HL-60 (cell line): Measurements from ENCODE around the gene EIF4G3.
A peak's percentile ranks its signal among the peaks of the same experiment; 100 is the strongest.

Experiments
- DNase-seq, 2 experiments: peaks; one replicate each; pipeline ENCODE4 v3.0.0-alpha.2; 2010 to 2020; ENCODE audit warnings: low read depth in 1 of 2, low spot score in 1 of 2
- H3K27ac ChIP-seq: fragments of 250-450 bp; sonication (Bioruptor Pico); replicated peaks from 2 replicates; pipeline ENCODE4 v1.5.1; 2020; ENCODE audit warnings: mild to moderate bottlenecking, moderate library complexity
- H3K27me3 ChIP-seq: fragments of 250-450 bp; sonication (Bioruptor Pico); 2 replicates; pipeline ENCODE4 v1.5.1; 2021; ENCODE audit warnings: mild to moderate bottlenecking, moderate library complexity; ENCODE audit not compliant: insufficient read depth, poor library complexity, severe bottlenecking
- H3K4me3 ChIP-seq: replicated peaks from 2 replicates; pipeline ENCODE4 v1.5.1; 2011; ENCODE audit warnings: mild to moderate bottlenecking, control low read depth, low read length; ENCODE audit not compliant: insufficient read depth
- GABPA ChIP-seq: IDR thresholded peaks from 2 replicates; pipeline ENCODE4 v1.6.1; 2012; ENCODE audit warnings: low read depth
- POLR2AphosphoS5 ChIP-seq: IDR thresholded peaks from 2 replicates; pipeline ENCODE4 v1.6.1; 2012; ENCODE audit warnings: low read depth
- SPI1 ChIP-seq: IDR thresholded peaks from 2 replicates; pipeline ENCODE4 v1.6.1; 2012; ENCODE audit warnings: low read depth, mild to moderate bottlenecking, borderline replicate concordance
- TF ChIP-seq, protein P1 (sequence below): IDR thresholded peaks from 2 replicates; pipeline ENCODE4 v1.6.1; 2012; ENCODE audit warnings: low read depth; ENCODE audit not compliant: insufficient replicate concordance
- TF ChIP-seq, protein P2 (sequence below): IDR thresholded peaks from one replicate; pipeline ENCODE4 v1.5.1; 2011; ENCODE audit warnings: low read length, control low read depth, inconsistent platforms; ENCODE audit not compliant: insufficient read depth

The EIF4G3 gene

DNA sequence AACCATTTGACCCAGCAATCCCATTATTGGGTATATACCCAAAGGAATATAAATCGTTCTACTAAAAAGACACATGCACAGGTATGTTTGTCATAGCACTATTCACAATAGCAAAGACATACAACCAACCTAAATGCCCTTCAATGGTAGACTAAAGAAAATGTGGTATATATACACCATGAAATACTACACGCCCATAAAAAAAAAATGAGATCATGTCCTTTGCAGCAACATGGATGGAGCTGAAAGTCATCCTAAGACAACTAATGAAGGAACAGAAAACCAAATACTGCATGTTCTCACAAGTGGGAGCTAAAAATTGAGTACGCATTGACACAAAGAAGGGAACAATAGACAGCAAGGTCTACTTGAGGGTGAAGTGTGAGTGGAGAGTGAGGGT lies 72.0 kb downstream of the EIF4G3 start:
- TF ChIP-seq, protein P1, sequence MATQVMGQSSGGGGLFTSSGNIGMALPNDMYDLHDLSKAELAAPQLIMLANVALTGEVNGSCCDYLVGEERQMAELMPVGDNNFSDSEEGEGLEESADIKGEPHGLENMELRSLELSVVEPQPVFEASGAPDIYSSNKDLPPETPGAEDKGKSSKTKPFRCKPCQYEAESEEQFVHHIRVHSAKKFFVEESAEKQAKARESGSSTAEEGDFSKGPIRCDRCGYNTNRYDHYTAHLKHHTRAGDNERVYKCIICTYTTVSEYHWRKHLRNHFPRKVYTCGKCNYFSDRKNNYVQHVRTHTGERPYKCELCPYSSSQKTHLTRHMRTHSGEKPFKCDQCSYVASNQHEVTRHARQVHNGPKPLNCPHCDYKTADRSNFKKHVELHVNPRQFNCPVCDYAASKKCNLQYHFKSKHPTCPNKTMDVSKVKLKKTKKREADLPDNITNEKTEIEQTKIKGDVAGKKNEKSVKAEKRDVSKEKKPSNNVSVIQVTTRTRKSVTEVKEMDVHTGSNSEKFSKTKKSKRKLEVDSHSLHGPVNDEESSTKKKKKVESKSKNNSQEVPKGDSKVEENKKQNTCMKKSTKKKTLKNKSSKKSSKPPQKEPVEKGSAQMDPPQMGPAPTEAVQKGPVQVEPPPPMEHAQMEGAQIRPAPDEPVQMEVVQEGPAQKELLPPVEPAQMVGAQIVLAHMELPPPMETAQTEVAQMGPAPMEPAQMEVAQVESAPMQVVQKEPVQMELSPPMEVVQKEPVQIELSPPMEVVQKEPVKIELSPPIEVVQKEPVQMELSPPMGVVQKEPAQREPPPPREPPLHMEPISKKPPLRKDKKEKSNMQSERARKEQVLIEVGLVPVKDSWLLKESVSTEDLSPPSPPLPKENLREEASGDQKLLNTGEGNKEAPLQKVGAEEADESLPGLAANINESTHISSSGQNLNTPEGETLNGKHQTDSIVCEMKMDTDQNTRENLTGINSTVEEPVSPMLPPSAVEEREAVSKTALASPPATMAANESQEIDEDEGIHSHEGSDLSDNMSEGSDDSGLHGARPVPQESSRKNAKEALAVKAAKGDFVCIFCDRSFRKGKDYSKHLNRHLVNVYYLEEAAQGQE: no peak
- TF ChIP-seq POLR2AphosphoS5 (no peak), GABPA (no peak), SPI1 (no peak)
- TF ChIP-seq, protein P2, sequence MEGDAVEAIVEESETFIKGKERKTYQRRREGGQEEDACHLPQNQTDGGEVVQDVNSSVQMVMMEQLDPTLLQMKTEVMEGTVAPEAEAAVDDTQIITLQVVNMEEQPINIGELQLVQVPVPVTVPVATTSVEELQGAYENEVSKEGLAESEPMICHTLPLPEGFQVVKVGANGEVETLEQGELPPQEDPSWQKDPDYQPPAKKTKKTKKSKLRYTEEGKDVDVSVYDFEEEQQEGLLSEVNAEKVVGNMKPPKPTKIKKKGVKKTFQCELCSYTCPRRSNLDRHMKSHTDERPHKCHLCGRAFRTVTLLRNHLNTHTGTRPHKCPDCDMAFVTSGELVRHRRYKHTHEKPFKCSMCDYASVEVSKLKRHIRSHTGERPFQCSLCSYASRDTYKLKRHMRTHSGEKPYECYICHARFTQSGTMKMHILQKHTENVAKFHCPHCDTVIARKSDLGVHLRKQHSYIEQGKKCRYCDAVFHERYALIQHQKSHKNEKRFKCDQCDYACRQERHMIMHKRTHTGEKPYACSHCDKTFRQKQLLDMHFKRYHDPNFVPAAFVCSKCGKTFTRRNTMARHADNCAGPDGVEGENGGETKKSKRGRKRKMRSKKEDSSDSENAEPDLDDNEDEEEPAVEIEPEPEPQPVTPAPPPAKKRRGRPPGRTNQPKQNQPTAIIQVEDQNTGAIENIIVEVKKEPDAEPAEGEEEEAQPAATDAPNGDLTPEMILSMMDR: no peak
- Histone ChIP-seq H3K27ac (no peak overlapping the region), H3K27me3 (no peaks in the 10 kb centered on the region), H3K4me3 (no peak overlapping the region)
- no peak for DNase-seq

DNA sequence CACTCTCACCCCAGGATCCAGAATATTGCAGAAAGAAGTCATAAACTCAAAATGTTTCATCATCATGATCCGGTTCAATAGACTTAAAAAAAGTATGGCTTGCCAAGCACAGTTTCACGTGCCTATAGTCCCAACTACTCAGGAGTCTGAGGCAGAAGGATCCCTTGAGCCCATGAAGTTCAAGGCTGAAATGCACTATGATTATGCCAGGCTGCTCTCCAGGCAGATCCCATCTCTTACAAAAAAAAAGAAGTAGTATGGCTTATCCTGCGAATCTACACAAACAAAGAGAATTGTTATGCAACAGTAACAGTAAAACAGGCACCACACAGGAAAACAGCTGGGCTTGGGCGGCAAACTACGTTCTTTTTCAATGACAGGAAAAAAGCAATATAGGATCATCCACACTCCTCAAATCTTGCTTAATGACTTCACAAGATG lies 76.2 kb downstream of the EIF4G3 start:
- no peaks in the 10 kb centered on the region for H3K27me3 ChIP-seq
- TF ChIP-seq, protein P1: no peak
- peak; percentile 55; the same call in 1 of the 2 replicates for TF ChIP-seq POLR2AphosphoS5
- H3K4me3 ChIP-seq: no peak overlapping the region
- peak; percentile 72 to 75 for DNase-seq
- H3K27ac ChIP-seq: peak overlapping the region; percentile 66

DNA sequence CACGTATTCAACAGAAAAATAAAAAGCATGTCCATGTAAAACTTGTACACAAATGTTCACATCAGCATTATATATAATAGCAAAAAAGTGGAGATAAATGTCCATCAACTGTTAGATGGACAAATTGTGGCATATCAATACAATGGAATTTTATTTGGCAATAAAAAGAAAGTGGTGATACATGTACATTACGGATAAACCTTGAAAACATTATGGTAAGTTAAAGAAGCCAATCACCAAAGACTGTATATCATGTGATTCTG lies 76.9 kb downstream of the EIF4G3 start:
- Histone ChIP-seq H3K4me3 (no peak overlapping the region), H3K27ac (peak overlapping the region; percentile 66)
- no peak for DNase-seq

More for the DNA sequence above, 76.9 kb downstream of the EIF4G3 start:
- TF ChIP-seq GABPA: no peak
- no peak for TF ChIP-seq SPI1
- TF ChIP-seq, protein P2: no peak
- TF ChIP-seq POLR2AphosphoS5: no peak
- TF ChIP-seq, protein P1: no peak
- H3K27me3 ChIP-seq: no peaks in the 10 kb centered on the region
